HG02840 (cell line): ENCODE results near the gene ATF7IP2.
"Not testable (repeated sequence)": the region's sequence is repeated elsewhere in the genome, so short reads cannot be mapped to it uniquely, and the experiment has no call there.

Experiments used
- ATAC-seq: cut with Tn5 transposase; IDR thresholded peaks from one replicate; pipeline ENCODE4 v1.9.1; 2021; ENCODE audit warnings: mild to moderate bottlenecking, moderate library complexity, moderate number of reproducible peaks; ENCODE audit not compliant: unreplicated experiment, low FRiP score

The ATF7IP2 gene

GRCh38 chr16:10441726-10442125 is 55.9 kb downstream of the ATF7IP2 start:
- ATAC-seq, result no peak

- no peak for ATAC-seq
Measured at GRCh38 chr16:10447289-10447688, 61.4 kb downstream of the ATF7IP2 start.

- not testable (repeated sequence) for ATAC-seq
Measured at GRCh38 chr16:10452208-10453158, 66.6 kb downstream of the ATF7IP2 start.

GRCh38 chr16:10453159-10453510 is 67.3 kb downstream of the ATF7IP2 start:
- ATAC-seq, result no peak

GRCh38 chr16:10465821-10466220 is 80.0 kb downstream of the ATF7IP2 start:
- ATAC-seq, result no peak

- no peak for ATAC-seq
Measured at GRCh38 chr16:10466313-10466712, 80.5 kb downstream of the ATF7IP2 start.

GRCh38 chr16:10466861-10467260 is 81.0 kb downstream of the ATF7IP2 start:
- ATAC-seq, result no peak

- ATAC-seq, result not testable (repeated sequence)
Measured at GRCh38 chr16:10476636-10477035, 90.8 kb downstream of the ATF7IP2 start.

- no peak for ATAC-seq
Measured at GRCh38 chr16:10480151-10480550, 94.3 kb downstream of the ATF7IP2 start.

- ATAC-seq, result no peak
Measured at GRCh38 chr16:10485159-10485558, 99.3 kb downstream of the ATF7IP2 start.

GRCh38 chr16:10485698-10486382 is 100.0 kb downstream of the ATF7IP2 start:
- no peak for ATAC-seq

GRCh38 chr16:10490141-10490540 is 104.3 kb downstream of the ATF7IP2 start:
- no peak for ATAC-seq

GRCh38 chr16:10493276-10493675 is 107.4 kb downstream of the ATF7IP2 start:
- no peak for ATAC-seq

- no peak for ATAC-seq
Measured at GRCh38 chr16:10494343-10495030, 108.6 kb downstream of the ATF7IP2 start.

- no peak for ATAC-seq
Measured at GRCh38 chr16:10495031-10495345, 109.1 kb downstream of the ATF7IP2 start.

GRCh38 chr16:10497132-10498101 is 111.6 kb downstream of the ATF7IP2 start:
- no peak for ATAC-seq

GRCh38 chr16:10500582-10500981 is 114.7 kb downstream of the ATF7IP2 start:
- no peak for ATAC-seq

GRCh38 chr16:10501016-10501607 is 115.3 kb downstream of the ATF7IP2 start:
- ATAC-seq, result no peak

GRCh38 chr16:10502776-10503175 is 116.9 kb downstream of the ATF7IP2 start:
- no peak for ATAC-seq

- ATAC-seq, result no peak
Measured at GRCh38 chr16:10504404-10504885, 118.6 kb downstream of the ATF7IP2 start.
